ENCODE data around the gene CST7.

DNA sequence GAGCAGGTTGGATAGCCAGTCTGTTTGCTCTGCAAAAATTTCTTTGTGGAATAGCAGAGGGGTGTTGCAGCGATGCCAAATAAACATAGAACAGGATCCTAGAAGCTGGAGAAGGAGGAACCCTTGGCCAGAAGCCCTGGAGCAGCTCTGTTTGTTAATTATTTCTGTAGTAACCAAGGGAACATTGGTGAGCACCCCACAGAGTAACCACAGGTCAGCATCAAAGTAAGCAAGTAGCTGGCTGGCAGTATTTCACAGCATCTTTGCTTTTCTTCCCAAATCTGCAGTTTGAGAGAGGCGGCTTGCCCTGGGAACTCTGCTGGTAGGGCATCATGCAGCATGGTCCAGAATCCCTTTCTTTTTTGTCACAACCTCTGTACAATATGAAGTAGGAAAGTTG, 56.2 kb downstream of the CST7 start:
- no peak for TF ChIP-seq JUND (IDR thresholded peaks at IDR 0.05)
- TF ChIP-seq YY1 (IDR thresholded peaks at IDR 0.05; ENCODE audit: low read depth): no peak
- TF ChIP-seq, protein P1, sequence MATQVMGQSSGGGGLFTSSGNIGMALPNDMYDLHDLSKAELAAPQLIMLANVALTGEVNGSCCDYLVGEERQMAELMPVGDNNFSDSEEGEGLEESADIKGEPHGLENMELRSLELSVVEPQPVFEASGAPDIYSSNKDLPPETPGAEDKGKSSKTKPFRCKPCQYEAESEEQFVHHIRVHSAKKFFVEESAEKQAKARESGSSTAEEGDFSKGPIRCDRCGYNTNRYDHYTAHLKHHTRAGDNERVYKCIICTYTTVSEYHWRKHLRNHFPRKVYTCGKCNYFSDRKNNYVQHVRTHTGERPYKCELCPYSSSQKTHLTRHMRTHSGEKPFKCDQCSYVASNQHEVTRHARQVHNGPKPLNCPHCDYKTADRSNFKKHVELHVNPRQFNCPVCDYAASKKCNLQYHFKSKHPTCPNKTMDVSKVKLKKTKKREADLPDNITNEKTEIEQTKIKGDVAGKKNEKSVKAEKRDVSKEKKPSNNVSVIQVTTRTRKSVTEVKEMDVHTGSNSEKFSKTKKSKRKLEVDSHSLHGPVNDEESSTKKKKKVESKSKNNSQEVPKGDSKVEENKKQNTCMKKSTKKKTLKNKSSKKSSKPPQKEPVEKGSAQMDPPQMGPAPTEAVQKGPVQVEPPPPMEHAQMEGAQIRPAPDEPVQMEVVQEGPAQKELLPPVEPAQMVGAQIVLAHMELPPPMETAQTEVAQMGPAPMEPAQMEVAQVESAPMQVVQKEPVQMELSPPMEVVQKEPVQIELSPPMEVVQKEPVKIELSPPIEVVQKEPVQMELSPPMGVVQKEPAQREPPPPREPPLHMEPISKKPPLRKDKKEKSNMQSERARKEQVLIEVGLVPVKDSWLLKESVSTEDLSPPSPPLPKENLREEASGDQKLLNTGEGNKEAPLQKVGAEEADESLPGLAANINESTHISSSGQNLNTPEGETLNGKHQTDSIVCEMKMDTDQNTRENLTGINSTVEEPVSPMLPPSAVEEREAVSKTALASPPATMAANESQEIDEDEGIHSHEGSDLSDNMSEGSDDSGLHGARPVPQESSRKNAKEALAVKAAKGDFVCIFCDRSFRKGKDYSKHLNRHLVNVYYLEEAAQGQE (IDR thresholded peaks at IDR 0.05; ENCODE audit: low read depth, low read length): no peak
- TF ChIP-seq FOXJ3 (CRISPR knock-in tag; IDR thresholded peaks at IDR 0.05): no peak

All from SK-N-SH (cell line).